Loucy (cell line): Measurements from ENCODE around the gene SELENOI.

Source experiments
- CTCF ChIP-seq: fragments of 200-600 bp; sonication (generic); conservative IDR thresholded peaks from 2 replicates; pipeline ENCODE4 v1.5.1; 2014; ENCODE audit warnings: mild to moderate bottlenecking, antibody characterized with exemption, low read length
- EZH2phosphoT487 ChIP-seq: fragments of 200-600 bp; IDR thresholded peaks from 2 replicates; pipeline ENCODE4 v1.6.1; 2018; ENCODE audit warnings: antibody characterized with exemption, mild to moderate bottlenecking, moderate library complexity, borderline replicate concordance

DNA sequence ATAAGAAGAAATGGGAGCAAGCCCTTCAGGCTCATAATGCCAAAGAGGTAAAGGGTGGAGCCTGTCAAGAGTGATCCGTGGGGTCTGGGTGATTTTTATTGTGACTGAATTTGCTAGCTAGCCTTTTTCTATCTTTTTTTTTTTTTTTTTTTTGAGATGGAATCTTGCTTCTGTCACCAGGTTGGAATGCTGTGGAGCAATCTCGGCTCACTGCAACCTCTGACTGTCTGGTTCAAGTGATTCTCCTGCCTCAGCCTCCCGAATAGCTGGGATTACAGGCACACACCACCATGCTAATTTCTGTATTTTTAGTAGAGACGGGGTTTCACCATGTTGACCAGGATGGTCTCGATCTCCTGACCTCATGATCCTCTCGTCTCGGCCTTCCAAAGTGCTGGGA, 84.9 kb downstream of the SELENOI start:
- TF ChIP-seq CTCF (no peak), EZH2phosphoT487 (no peak)
